ENCODE data around the gene MED13L. TPM values are rescaled to one million over a fixed set of nuclear protein-coding genes. Genes with fewer than 3 reads are reported as not detected.

Gene MED13L
- total and polyA plus RNA-seq, 2 of the 4 experiments (the other 2 are of a cell fraction) = 17.9 to 49.1 TPM

DNA sequence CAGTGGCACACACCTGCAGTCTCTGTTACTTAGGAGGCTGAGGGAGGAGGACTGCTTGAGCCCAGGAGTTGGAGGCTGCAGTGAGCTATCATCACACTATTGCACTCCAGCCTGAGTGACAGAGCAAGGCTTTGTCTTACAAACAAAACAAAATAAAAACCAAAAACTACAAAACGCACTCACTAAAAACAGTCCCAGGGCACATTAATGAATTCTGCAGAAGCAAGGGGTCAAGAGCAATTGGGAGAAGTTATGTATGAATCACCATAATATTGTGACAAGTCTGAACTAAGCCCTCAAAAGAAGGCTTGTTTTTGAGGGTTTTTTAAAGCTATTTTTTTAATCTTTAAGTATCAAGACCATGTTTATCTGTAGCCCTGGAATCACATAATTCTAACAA, 201.1 kb downstream of the MED13L start:
- H4K91ac ChIP-seq (ENCODE audit: insufficient read depth, low read depth, low read length) = no peak overlapping the region
- DNase-seq (no peak), ATAC-seq (ENCODE audit: low read depth) (peak; percentile 46; the same call in 1 of the 2 replicates)
- WGBS, 2 experiments (ENCODE audit: extremely low coverage in 2 of 2, insufficient read length in 1 of 2) = no CpG with 5 or more reads among the region's 1 CpG
- POLR2A ChIA-PET (ENCODE audit: unreplicated experiment) = no interaction called here
- no peak overlapping the region for H2AK9ac ChIP-seq (replicated peaks; ENCODE audit: low read depth, low read length, poor library complexity)
- no peak overlapping the region for H3K56ac ChIP-seq (ENCODE audit: extremely low read depth, insufficient read depth, low read length)
- no peak overlapping the region for H4K8ac ChIP-seq (ENCODE audit: low read depth in 2 of 2, low read length in 2 of 2)
- peaks cover 3% of the 10 kb centered on the region; the same call in 1 of the 2 replicates for H3K9me1 ChIP-seq (ENCODE audit: insufficient read depth, low read length)
- peaks cover 5% of the 10 kb centered on the region; the same call in 1 of the 2 replicates for H4K20me1 ChIP-seq (ENCODE audit: insufficient read depth, low read length)
- H3K4me3 ChIP-seq (ENCODE audit: insufficient read depth, low read depth, low read length) = no peak overlapping the region
- H2BK15ac ChIP-seq (ENCODE audit: low read depth, low read length) = no peak overlapping the region
- no peak overlapping the region for H4K5ac ChIP-seq (ENCODE audit: low read depth, low read length)
- H3K4ac ChIP-seq (ENCODE audit: low read depth, low read length) = no peak overlapping the region
- no peaks in the 10 kb centered on the region for H3K36me3 ChIP-seq (ENCODE audit: control insufficient read depth, insufficient read depth, low read length)
- in situ Hi-C loops (cut with MboI; ENCODE audit: low sequenced_read_pairs) (no loop called here), intact Hi-C loops (cut with micrococcal nuclease) (no loop called here), dilution Hi-C loops (cut with HindIII; ENCODE audit: low sequenced_read_pairs, unreplicated experiment) (no loop called here)
- no peak overlapping the region for H2AFZ ChIP-seq (replicated peaks; ENCODE audit: low read length, poor library complexity)
- H3K9ac ChIP-seq (ENCODE audit: low read depth, low read length) = no peak overlapping the region
- no peak overlapping the region for H3K18ac ChIP-seq (ENCODE audit: low read depth, low read length)
- no peak overlapping the region for H3K4me2 ChIP-seq (ENCODE audit: low read depth, low read length)
- peaks cover 25 to 62% of the 10 kb centered on the region in 2 experiments; a peak in 3 of 4 replicates for H3K79me1 ChIP-seq (ENCODE audit: low read depth in 1 of 2, low read length in 2 of 2)
- no peak overlapping the region for H3K27ac ChIP-seq (ENCODE audit: insufficient read depth, low read length)
- H3K4me1 ChIP-seq (ENCODE audit: control insufficient read depth, insufficient read depth, low read length) = 0 out of 2 replicates have a peak, but pooled peaks cover 1% of the 10 kb centered on the region
- H3K9me3 ChIP-seq (ENCODE audit: control insufficient read depth, insufficient read depth, low read length) = no peaks in the 10 kb centered on the region
- H2BK120ac ChIP-seq (ENCODE audit: low read depth, low read length) = no peak overlapping the region
- no peak overlapping the region for H2AK5ac ChIP-seq (ENCODE audit: low read depth, low read length)
- H3K27me3 ChIP-seq (ENCODE audit: control insufficient read depth, insufficient read depth, low read length) = no peaks in the 10 kb centered on the region
- H2BK5ac ChIP-seq (ENCODE audit: low read depth, low read length, poor library complexity, severe bottlenecking) = no peak overlapping the region
- no peak for TF ChIP-seq MAZ (IDR thresholded peaks at IDR 0.05; ENCODE audit: borderline replicate concordance, low read depth, low read length)
- no peak for TF ChIP-seq RFX5 (IDR thresholded peaks at IDR 0.05; ENCODE audit: low read depth, low read length)
- TF ChIP-seq POLR2A (IDR thresholded peaks at IDR 0.05; ENCODE audit: low read depth, low read length) = no peak
- TF ChIP-seq RAD21 (IDR thresholded peaks at IDR 0.05; ENCODE audit: low read length) = no peak
- TF ChIP-seq NFE2L2 (IDR thresholded peaks at IDR 0.05; ENCODE audit: low read depth, low read length) = no peak
- no peak for TF ChIP-seq SMC3 (IDR thresholded peaks at IDR 0.05; ENCODE audit: low read depth, low read length)
- no peak for TF ChIP-seq RCOR1 (IDR thresholded peaks at IDR 0.05; ENCODE audit: insufficient replicate concordance, low read length)
- TF ChIP-seq CEBPB (IDR thresholded peaks at IDR 0.05; ENCODE audit: low read depth, low read length) = no peak
- TF ChIP-seq MXI1 (IDR thresholded peaks at IDR 0.05; ENCODE audit: borderline replicate concordance, low read depth, low read length) = no peak
- TF ChIP-seq, protein P1, sequence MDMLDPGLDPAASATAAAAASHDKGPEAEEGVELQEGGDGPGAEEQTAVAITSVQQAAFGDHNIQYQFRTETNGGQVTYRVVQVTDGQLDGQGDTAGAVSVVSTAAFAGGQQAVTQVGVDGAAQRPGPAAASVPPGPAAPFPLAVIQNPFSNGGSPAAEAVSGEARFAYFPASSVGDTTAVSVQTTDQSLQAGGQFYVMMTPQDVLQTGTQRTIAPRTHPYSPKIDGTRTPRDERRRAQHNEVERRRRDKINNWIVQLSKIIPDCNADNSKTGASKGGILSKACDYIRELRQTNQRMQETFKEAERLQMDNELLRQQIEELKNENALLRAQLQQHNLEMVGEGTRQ (IDR thresholded peaks at IDR 0.05; ENCODE audit: low read depth, low read length) = no peak
- no peak overlapping the region for H2BK20ac ChIP-seq (ENCODE audit: low read depth, low read length)
- H3K14ac ChIP-seq (replicated peaks; ENCODE audit: low read depth, low read length) = no peak overlapping the region
- CTCF ChIA-PET = interaction anchor here (1.8 kb wide), 1 partner anchor 10 kb away, joined by 6 read pairs; no protein-coding TSS in a partner anchor
- BruUV-seq (replicated peaks) = no TSS peak
- H3K23ac ChIP-seq (ENCODE audit: low read depth, low read length) = no peak overlapping the region
